Activated naive CD4-positive, alpha-beta T cell treated with anti-CD3 and anti-CD28 coated beads, Interleukin-2, amount 50 U/mL, for 24 hours (primary cell): ENCODE results near the gene MB21D2.

Source experiments
- H3K27ac Mint-ChIP-seq: one replicate; pipeline ENCODE4 v1.8.0; 2021; ENCODE audit warnings: mild to moderate bottlenecking, mixed read lengths
- H3K27me3 Mint-ChIP-seq: one replicate; pipeline ENCODE4 v1.8.0; 2021; ENCODE audit warnings: mixed read lengths
- H3K36me3 Mint-ChIP-seq: one replicate; pipeline ENCODE4 v1.8.0; 2021; ENCODE audit warnings: mixed read lengths
- H3K4me1 Mint-ChIP-seq: one replicate; pipeline ENCODE4 v1.8.0; 2021; ENCODE audit warnings: mixed read lengths
- H3K4me3 Mint-ChIP-seq: one replicate; pipeline ENCODE4 v1.8.0; 2021; ENCODE audit warnings: mild to moderate bottlenecking, mixed read lengths
- H3K9me3 Mint-ChIP-seq: one replicate; pipeline ENCODE4 v1.8.0; 2021; ENCODE audit warnings: mixed read lengths

Gene MB21D2

GRCh38 chr3:192907784-192908183, 9.9 kb downstream of the MB21D2 start:
- H3K27me3 Mint-ChIP-seq: peaks cover 1% of the 10 kb centered on the region
- peaks cover 27% of the 10 kb centered on the region for H3K4me1 Mint-ChIP-seq
- no peak overlapping the region for H3K27ac Mint-ChIP-seq
- no peak overlapping the region for H3K4me3 Mint-ChIP-seq
- H3K9me3 Mint-ChIP-seq: no peaks in the 10 kb centered on the region
- no peaks in the 10 kb centered on the region for H3K36me3 Mint-ChIP-seq

- Mint-ChIP-seq H3K36me3 (no peaks in the 10 kb centered on the region), H3K4me3 (no peak overlapping the region), H3K27ac (peak overlapping the region; percentile 26), H3K27me3 (peaks cover 1% of the 10 kb centered on the region), H3K9me3 (no peaks in the 10 kb centered on the region), H3K4me1 (peaks cover 27% of the 10 kb centered on the region)
Measured at GRCh38 chr3:192906940-192907339, 10.7 kb downstream of the MB21D2 start.

GRCh38 chr3:192905980-192906678, 11.5 kb downstream of the MB21D2 start:
- Mint-ChIP-seq H3K9me3 (no peaks in the 10 kb centered on the region), H3K27ac (peak overlapping the region; percentile 26), H3K36me3 (no peaks in the 10 kb centered on the region), H3K27me3 (no peaks in the 10 kb centered on the region), H3K4me1 (peaks cover 23% of the 10 kb centered on the region), H3K4me3 (no peak overlapping the region)

- Mint-ChIP-seq H3K4me3 (no peak overlapping the region), H3K27me3 (no peaks in the 10 kb centered on the region), H3K36me3 (no peaks in the 10 kb centered on the region), H3K9me3 (no peaks in the 10 kb centered on the region), H3K27ac (no peak overlapping the region), H3K4me1 (peaks cover 24% of the 10 kb centered on the region)
Measured at GRCh38 chr3:192904632-192905289, 12.9 kb downstream of the MB21D2 start.

GRCh38 chr3:192902549-192902948, 15.1 kb downstream of the MB21D2 start:
- H3K9me3 Mint-ChIP-seq: no peaks in the 10 kb centered on the region
- no peaks in the 10 kb centered on the region for H3K36me3 Mint-ChIP-seq
- no peak overlapping the region for H3K4me3 Mint-ChIP-seq
- peaks cover 29% of the 10 kb centered on the region for H3K4me1 Mint-ChIP-seq
- H3K27ac Mint-ChIP-seq: no peak overlapping the region
- no peaks in the 10 kb centered on the region for H3K27me3 Mint-ChIP-seq

DNA sequence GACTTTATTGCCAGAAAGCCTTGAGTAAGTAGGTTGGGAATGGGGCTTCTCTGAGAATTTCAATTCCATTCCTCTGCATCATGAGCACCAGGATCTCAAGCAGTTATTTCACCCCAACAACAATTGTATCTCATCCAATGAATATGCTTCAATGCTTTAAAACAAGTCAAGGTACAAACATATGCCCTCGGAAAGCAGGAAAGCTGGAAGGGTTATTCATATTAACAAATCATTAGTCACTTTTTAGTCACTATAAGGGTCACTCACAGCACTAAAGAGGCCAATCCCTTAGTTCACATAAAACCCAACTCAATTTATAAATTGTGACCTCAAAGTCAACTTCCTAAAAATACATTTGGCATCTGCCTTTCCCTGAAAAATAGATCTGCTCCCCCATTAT, 16.2 kb downstream of the MB21D2 start:
- Mint-ChIP-seq H3K27me3 (peaks cover 4% of the 10 kb centered on the region), H3K4me3 (no peak overlapping the region), H3K36me3 (peaks cover 2% of the 10 kb centered on the region), H3K4me1 (peaks cover 27% of the 10 kb centered on the region), H3K9me3 (no peaks in the 10 kb centered on the region), H3K27ac (no peak overlapping the region)

DNA sequence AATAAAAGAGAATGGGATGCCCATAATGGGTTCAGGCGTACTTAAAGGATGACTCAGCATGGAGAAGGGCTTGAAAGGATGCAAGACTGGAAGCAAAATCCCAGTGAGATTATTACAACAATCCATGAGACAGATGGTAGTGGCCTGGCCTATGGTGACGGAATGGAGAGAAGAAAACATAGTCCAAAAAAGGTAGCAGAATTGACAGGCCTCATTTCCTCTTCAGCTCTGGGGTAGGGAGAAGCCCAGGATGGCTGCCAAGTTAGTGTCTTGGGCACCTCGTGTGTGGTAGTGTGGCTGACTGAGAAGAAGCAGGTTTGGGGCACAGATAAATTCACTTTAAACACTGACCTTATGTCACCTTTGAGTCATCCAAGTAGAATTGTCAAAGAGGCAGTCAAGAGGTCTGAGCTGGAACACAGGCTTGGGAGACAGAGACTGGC, 18.1 kb downstream of the MB21D2 start:
- Mint-ChIP-seq H3K4me1 (peaks cover 34% of the 10 kb centered on the region), H3K36me3 (peaks cover 2% of the 10 kb centered on the region), H3K9me3 (no peaks in the 10 kb centered on the region), H3K27me3 (peaks cover 5% of the 10 kb centered on the region), H3K4me3 (no peak overlapping the region), H3K27ac (no peak overlapping the region)

GRCh38 chr3:192897005-192897404, 20.7 kb downstream of the MB21D2 start:
- H3K4me3 Mint-ChIP-seq: no peak overlapping the region
- H3K9me3 Mint-ChIP-seq: no peaks in the 10 kb centered on the region
- H3K27ac Mint-ChIP-seq: no peak overlapping the region
- peaks cover 2% of the 10 kb centered on the region for H3K36me3 Mint-ChIP-seq
- peaks cover 6% of the 10 kb centered on the region for H3K27me3 Mint-ChIP-seq
- peaks cover 51% of the 10 kb centered on the region for H3K4me1 Mint-ChIP-seq

DNA sequence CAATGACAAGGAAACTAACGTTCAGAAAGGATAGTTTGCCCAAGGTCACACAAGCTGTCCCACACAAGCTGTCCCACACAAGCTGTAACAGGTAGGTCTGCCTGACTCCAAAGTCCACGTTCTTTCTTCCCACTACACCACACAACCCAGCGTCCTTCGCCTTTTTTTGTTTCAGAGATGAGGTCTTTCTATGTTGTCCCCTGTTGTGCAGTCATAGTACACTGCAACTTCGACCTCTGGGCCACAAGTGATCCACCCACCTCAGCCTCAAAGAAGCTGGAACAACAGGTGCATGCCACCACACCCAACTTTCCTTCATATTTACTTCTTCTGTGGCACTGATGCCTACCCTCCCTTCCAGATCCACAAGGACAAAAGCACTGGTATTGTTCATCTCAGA, 21.4 kb downstream of the MB21D2 start:
- Mint-ChIP-seq H3K4me1 (peaks cover 51% of the 10 kb centered on the region), H3K9me3 (no peaks in the 10 kb centered on the region), H3K27ac (no peak overlapping the region), H3K36me3 (peaks cover 2% of the 10 kb centered on the region), H3K4me3 (no peak overlapping the region), H3K27me3 (peaks cover 6% of the 10 kb centered on the region)

DNA sequence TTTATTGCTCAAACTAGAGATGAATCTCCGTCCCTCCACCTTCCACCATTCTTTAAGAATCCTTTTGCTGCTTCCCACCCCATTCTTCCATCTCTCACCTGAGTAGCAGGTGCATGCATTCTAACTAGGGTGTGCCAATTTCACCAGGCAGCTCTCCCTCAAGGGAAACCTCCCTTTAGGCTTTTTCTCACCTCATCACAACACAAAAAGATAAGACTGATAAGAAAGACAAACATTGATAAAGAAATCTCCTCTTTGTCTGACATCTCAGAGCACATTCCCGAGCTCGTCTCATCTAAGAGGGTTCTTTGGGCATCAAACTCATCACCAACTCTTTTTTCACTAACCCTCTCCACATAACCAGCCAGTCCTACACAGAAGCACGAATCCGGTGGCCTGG, 23.0 kb downstream of the MB21D2 start:
- no peaks in the 10 kb centered on the region for H3K9me3 Mint-ChIP-seq
- H3K36me3 Mint-ChIP-seq: peaks cover 2% of the 10 kb centered on the region
- H3K4me1 Mint-ChIP-seq: peaks cover 54% of the 10 kb centered on the region
- H3K27ac Mint-ChIP-seq: no peak overlapping the region
- H3K27me3 Mint-ChIP-seq: peaks cover 6% of the 10 kb centered on the region
- no peak overlapping the region for H3K4me3 Mint-ChIP-seq

- Mint-ChIP-seq H3K27me3 (peaks cover 6% of the 10 kb centered on the region), H3K27ac (peak overlapping the region; percentile 83), H3K36me3 (peaks cover 2% of the 10 kb centered on the region), H3K9me3 (no peaks in the 10 kb centered on the region), H3K4me3 (peak overlapping the region; percentile 71), H3K4me1 (peaks cover 54% of the 10 kb centered on the region)
Measured at GRCh38 chr3:192892981-192893700, 24.5 kb downstream of the MB21D2 start.

DNA sequence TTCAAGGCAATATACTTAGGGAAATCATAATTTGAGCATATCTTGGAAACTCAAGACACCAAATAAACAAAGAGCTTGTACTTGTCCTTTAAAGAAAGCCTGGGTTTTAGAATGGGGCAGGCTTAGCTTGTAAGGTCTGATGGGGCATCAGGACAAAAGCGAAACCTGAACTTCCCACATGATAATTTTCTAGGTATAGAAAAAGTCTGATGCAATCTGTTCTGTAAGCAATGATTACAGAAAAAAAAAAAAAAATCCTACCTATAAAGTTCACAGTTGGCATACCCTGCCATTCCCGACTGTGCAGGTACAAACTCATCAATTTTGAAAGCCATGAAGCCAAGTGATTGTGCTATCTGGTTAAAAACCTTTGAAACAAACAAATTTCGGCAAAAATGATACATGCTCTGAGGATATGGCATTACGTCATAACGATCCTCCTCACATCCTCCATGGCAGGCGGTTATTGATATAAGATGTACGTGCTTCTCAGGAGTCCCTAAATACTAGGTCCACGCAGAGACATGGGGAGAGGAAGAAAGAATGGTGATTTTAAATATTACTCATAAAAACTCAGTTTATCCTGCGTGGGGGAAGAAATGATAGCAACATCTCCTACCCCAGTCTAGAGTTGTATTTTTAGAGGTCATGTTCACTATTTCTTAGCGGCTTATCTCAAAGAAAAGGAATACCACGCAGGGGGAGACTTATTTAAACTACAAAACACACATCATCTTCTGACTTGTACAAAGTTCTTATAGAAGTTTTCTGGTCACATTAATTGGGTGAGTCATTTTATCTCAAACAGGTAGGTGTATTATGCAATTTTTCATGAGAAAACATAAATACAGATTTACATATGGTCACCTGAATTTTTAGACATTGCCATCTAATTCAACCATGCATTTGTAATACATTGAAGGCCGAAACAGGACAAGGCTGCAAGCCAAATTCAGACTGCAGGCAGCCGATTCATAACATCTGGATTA, 27.0 kb downstream of the MB21D2 start:
- no peak overlapping the region for H3K4me3 Mint-ChIP-seq
- H3K4me1 Mint-ChIP-seq: peaks cover 55% of the 10 kb centered on the region
- H3K27ac Mint-ChIP-seq: no peak overlapping the region
- H3K27me3 Mint-ChIP-seq: peaks cover 2% of the 10 kb centered on the region
- H3K9me3 Mint-ChIP-seq: no peaks in the 10 kb centered on the region
- no peaks in the 10 kb centered on the region for H3K36me3 Mint-ChIP-seq

- peaks cover 2% of the 10 kb centered on the region for H3K27me3 Mint-ChIP-seq
- H3K36me3 Mint-ChIP-seq: no peaks in the 10 kb centered on the region
- H3K9me3 Mint-ChIP-seq: no peaks in the 10 kb centered on the region
- H3K4me3 Mint-ChIP-seq: no peak overlapping the region
- H3K4me1 Mint-ChIP-seq: peaks cover 47% of the 10 kb centered on the region
- H3K27ac Mint-ChIP-seq: no peak overlapping the region
Measured at GRCh38 chr3:192889679-192890078, 28.0 kb downstream of the MB21D2 start.

GRCh38 chr3:192888190-192888589, 29.5 kb downstream of the MB21D2 start:
- peaks cover 36% of the 10 kb centered on the region for H3K4me1 Mint-ChIP-seq
- no peaks in the 10 kb centered on the region for H3K9me3 Mint-ChIP-seq
- peaks cover 2% of the 10 kb centered on the region for H3K27me3 Mint-ChIP-seq
- H3K4me3 Mint-ChIP-seq: no peak overlapping the region
- no peak overlapping the region for H3K27ac Mint-ChIP-seq
- H3K36me3 Mint-ChIP-seq: no peaks in the 10 kb centered on the region

DNA sequence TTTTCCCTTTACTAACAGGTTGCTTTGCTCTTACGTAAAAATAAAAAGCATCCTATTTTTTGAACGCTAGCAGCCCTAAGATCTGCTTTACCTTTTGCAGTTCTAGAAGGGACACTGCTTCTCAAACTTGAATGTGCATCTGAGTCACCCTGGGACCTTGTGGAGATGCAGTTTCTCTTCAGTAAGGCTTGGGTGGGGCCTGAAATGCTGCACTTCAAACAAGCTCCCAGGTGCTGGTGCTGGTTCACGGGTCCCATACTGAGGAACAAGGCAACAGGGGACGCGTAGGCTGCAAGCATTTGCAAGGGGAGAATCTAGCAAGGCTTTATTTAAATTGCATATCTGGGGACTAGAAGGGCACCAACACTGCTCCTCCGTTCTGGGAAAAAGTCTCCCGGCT, 30.0 kb downstream of the MB21D2 start:
- no peaks in the 10 kb centered on the region for H3K27me3 Mint-ChIP-seq
- no peaks in the 10 kb centered on the region for H3K9me3 Mint-ChIP-seq
- H3K27ac Mint-ChIP-seq: no peak overlapping the region
- H3K4me1 Mint-ChIP-seq: peaks cover 31% of the 10 kb centered on the region
- H3K36me3 Mint-ChIP-seq: no peaks in the 10 kb centered on the region
- H3K4me3 Mint-ChIP-seq: no peak overlapping the region
